Urinary bladder (tissue), 4 donors: Measurements from ENCODE around the gene TSC22D1. TPM values are rescaled to one million over a fixed set of nuclear protein-coding genes. Genes with fewer than 3 reads are reported as not detected.

Experiments
- DNase-seq: peaks from one replicate; pipeline ENCODE4 v3.0.0-alpha.2; 2015; ENCODE audit errors: extremely low spot score
- H3K27ac ChIP-seq: one replicate; pipeline ENCODE4 v1.5.1; 2013; ENCODE audit warnings: low read depth, mild to moderate bottlenecking, moderate library complexity
- H3K36me3 ChIP-seq: one replicate; pipeline ENCODE4 v1.6.1; 2013; ENCODE audit warnings: mild to moderate bottlenecking, moderate library complexity; ENCODE audit not compliant: insufficient read depth
- H3K4me1 ChIP-seq: one replicate; pipeline ENCODE4 v1.6.1; 2013; ENCODE audit warnings: mild to moderate bottlenecking, moderate library complexity; ENCODE audit not compliant: insufficient read depth
- H3K4me3 ChIP-seq: one replicate; pipeline ENCODE4 v1.5.1; 2013; ENCODE audit warnings: low read depth, low read length
- WGBS: extraction: QIAGEN DNeasy Blood & Tissue Kit; methylation state at CpG from one replicate; pipeline ENCODE4 v1.1.7; 2013; 5-methylcytosine and 5-hydroxymethylcytosine counted together
- polyA plus RNA-seq: library from polyadenylated mRNA; stranded (reverse); fragments of 200-250 nt; gene quantifications from one replicate; pipeline ENCODE4 v1.2.3, GENCODE V29; 2013
- total RNA-seq: library from RNA; depleted of rRNA; stranded (reverse); fragments of >200 nt; gene quantifications from one replicate; pipeline ENCODE4 v1.2.3, GENCODE V29; 2014
- donor health status: healthy with polysubstance abuse.
- donor health status: healthy.

TSC22D1 gene
- total and polyA plus RNA-seq, 2 donors, result 104 to 240 TPM

DNA sequence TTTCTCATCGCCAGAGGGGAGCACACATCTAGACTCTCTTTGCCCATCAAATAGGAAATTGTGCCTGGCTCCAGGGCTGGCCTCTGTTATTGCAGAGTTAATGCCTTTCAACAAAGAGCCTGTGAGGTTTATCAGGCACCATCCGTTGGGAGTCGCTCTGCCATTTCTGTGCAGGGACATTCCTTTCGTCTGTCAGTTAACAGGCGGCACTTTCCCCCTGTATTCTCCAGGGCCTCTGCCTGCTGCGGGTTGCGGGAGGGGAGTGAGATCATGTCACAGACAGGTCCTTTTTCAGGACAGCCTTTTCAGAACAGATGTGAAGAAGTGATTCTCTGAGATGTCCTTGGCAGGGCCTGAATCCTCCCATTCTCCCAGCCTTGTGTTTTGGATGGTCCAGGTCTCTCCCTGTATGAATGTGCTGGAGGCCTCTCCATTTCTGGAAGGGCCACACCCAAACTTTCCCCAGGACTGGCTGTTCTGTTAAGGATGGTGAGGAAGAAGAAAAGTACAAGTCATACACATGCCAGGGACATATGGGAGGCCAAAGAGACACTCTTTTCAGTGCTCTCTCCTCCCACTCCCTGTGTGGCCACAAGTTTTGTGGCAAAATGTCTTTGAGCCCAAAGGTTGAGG lies 187.6 kb downstream of the TSC22D1 start:
- 75% methylated on average over 7 of the region's 7 CpGs for WGBS
- no peak for DNase-seq

DNA sequence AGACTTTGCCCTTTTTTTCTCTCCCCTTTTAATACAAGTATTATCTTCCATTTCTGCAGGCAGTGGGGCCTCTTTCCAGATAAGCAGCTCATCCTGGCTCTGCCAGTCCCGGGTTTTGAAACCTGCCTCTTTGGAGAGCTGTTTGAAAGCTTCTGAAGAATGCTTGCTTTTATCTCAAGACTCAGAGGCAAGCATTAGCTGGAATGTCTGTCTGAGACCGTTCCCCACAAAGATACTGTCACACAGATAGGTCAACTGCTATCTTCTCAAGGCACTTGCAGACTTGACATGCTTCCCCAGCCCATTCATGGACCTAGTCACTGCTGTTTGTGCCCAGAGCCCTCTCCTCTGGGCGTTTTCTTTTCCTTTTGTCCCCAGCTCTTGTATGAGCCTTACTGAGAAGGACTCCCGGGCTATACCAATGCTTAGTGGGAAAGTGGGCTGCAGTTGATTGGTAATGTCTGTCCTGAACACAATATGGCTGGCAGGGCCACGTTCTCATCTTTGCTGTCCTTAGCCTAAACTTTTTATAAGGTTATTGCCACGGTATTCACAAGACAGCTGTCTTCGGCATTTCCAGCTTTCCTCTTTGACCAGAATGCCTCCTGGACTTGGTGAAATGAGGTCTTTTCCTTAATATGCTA lies 189.1 kb downstream of the TSC22D1 start:
- no peaks in the 10 kb centered on the region for H3K4me1 ChIP-seq
- 79% methylated on average over 7 of the region's 7 CpGs for WGBS
- no peaks in the 10 kb centered on the region for H3K36me3 ChIP-seq
- no peak overlapping the region for H3K27ac ChIP-seq
- no peak overlapping the region for H3K4me3 ChIP-seq
- DNase-seq, result no peak

More for the DNA sequence above, 187.6 kb downstream of the TSC22D1 start:
- Histone ChIP-seq H3K4me3 (no peak overlapping the region), H3K36me3 (no peaks in the 10 kb centered on the region), H3K27ac (no peak overlapping the region), H3K4me1 (no peaks in the 10 kb centered on the region)

DNA sequence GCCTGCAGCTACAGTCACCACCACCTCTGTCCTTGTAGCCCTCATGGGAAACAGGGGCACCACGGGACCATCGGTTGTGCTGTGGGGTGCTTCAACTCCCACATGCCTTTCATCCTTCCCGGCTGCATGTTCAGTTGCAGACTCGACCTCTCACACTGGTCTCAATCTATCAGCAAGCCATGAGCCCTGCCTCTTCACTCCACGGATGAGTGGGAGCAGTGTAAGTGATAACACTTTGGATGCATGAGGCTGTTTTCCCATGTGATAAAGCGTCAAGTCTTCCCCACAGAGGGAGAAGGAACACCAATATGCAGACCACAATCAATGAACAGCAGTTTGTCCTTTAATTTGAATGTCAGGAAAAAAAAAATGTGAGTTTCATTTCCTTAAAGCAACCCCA lies 190.3 kb downstream of the TSC22D1 start:
- H3K4me3 ChIP-seq, result no peak overlapping the region
- no peak for DNase-seq
- no peak overlapping the region for H3K27ac ChIP-seq
- WGBS, result 91% methylated on average over 6 of the region's 6 CpGs
- no peaks in the 10 kb centered on the region for H3K4me1 ChIP-seq
- no peaks in the 10 kb centered on the region for H3K36me3 ChIP-seq

DNA sequence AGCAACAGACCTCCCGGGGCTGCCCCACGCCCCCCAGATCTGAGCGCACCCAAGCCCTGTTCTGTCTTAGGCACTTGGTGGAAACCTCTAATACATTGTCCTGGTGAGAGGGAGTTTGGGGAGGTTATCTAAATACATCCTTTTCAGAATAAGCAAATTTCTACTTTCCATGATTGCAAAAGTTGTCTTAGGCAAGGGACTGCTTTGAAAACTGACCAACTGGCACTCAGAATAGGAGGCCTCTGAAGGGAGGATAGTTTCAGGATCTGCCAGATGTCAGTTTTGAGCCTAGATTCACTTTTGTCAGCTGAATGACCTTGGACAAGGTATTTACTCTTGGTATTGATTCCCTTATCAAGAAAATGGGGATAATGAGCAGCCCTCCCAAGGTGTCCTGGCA lies 190.7 kb downstream of the TSC22D1 start:
- H3K27ac ChIP-seq, result no peak overlapping the region
- 96% methylated on average over 3 of the region's 3 CpGs for WGBS
- no peak for DNase-seq

DNA sequence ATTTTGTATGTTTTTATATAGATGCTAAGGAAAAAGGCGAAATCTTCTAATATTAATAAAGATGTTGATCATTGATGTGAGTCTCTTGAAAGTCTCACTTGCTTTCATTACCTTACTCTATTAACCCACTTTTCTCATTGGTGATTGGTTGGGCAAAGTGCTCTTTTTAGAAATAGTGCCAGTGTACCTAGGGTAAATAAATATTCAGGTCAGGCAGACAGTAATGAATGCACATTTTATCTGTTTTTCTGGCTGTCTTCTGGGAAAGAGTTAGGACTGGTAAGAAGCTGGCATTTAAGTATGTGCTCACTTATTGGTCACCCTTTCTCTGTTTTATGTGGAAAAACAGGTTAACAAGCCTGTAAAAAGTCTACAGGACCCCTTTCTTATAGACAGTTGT lies 191.4 kb downstream of the TSC22D1 start:
- no peaks in the 10 kb centered on the region for H3K36me3 ChIP-seq
- 98% methylated on average over 1 of the region's 1 CpG for WGBS
- H3K4me1 ChIP-seq, result no peaks in the 10 kb centered on the region
- no peak overlapping the region for H3K27ac ChIP-seq
- H3K4me3 ChIP-seq, result no peak overlapping the region
- DNase-seq, result no peak

More for the DNA sequence above, 190.7 kb downstream of the TSC22D1 start:
- no peak overlapping the region for H3K4me3 ChIP-seq
- no peaks in the 10 kb centered on the region for H3K4me1 ChIP-seq
- H3K36me3 ChIP-seq, result no peaks in the 10 kb centered on the region

DNA sequence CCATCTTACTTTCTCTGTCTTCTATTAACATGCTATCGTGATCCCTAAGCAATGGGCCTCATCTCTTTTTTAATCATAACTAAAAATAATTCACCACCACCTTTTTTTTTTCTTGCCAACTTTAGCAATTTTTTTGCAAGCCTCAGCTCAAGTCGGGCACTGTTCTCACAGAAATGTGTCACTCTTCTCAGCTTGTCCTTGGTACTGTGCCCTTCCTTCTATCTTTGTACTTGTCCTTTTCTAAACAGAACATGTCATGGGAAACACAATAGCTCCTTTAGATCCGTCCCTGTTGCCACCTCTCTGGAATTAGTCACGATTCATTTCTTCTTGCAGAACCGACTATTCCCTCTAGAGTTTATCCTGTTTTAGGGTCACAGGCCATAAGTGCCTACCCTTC lies 192.2 kb downstream of the TSC22D1 start:
- WGBS, result 71% methylated on average over 5 of the region's 5 CpGs
- H3K4me1 ChIP-seq, result no peaks in the 10 kb centered on the region

DNA sequence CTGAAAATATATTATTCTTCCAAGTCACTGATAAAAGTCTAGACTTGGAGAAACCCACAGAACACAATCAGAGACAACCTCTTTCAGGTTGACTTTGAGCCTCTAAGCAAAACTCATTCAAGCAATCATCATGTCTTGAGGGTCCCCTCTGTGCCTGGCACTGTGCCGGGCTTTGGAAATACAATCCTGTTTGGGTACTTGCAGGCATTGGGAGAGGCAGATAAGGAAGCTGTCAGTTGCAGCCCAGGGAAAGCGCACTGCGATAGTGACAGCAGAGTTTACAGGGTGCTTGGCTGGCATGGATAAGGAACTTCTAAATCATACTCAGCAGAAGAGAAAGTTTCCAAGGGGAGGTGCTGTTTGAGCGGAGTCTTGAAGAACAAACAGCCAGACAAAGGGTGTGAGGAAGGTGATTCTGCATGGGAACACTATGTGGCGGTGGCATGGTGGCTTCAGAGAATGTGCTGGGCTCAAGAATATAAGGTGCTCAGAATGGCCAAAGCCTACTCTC lies 193.4 kb downstream of the TSC22D1 start:
- Histone ChIP-seq H3K36me3 (no peaks in the 10 kb centered on the region), H3K27ac (no peak overlapping the region), H3K4me3 (no peak overlapping the region), H3K4me1 (no peaks in the 10 kb centered on the region)
- WGBS, result 75% methylated on average over 5 of the region's 5 CpGs
- no peak for DNase-seq

More for the DNA sequence above, 192.2 kb downstream of the TSC22D1 start:
- no peak for DNase-seq
- H3K36me3 ChIP-seq, result no peaks in the 10 kb centered on the region
- H3K27ac ChIP-seq, result no peak overlapping the region
- no peak overlapping the region for H3K4me3 ChIP-seq

Other genes with a start within 250 kb of the TSC22D1 start
- gene SERP2, start 202.5 kb downstream of the TSC22D1 start, total RNA-seq, result 2.6 TPM
- gene SERP2, start 202.5 kb downstream of the TSC22D1 start, polyA plus RNA-seq, result 5.7 TPM